T follicular helper cell (primary cell): ENCODE data around the gene PHF2.

Experiments used
- DNase-seq: peaks from one replicate; pipeline ENCODE4 v3.0.0-alpha.2; 2020; ENCODE audit warnings: low read depth

The PHF2 gene

GRCh38 chr9:93630806-93631411 is 54.5 kb downstream of the PHF2 start:
- DNase-seq, result no peak

- DNase-seq, result no peak
Observed at GRCh38 chr9:93633492-93634221, 57.3 kb downstream of the PHF2 start.

DNA sequence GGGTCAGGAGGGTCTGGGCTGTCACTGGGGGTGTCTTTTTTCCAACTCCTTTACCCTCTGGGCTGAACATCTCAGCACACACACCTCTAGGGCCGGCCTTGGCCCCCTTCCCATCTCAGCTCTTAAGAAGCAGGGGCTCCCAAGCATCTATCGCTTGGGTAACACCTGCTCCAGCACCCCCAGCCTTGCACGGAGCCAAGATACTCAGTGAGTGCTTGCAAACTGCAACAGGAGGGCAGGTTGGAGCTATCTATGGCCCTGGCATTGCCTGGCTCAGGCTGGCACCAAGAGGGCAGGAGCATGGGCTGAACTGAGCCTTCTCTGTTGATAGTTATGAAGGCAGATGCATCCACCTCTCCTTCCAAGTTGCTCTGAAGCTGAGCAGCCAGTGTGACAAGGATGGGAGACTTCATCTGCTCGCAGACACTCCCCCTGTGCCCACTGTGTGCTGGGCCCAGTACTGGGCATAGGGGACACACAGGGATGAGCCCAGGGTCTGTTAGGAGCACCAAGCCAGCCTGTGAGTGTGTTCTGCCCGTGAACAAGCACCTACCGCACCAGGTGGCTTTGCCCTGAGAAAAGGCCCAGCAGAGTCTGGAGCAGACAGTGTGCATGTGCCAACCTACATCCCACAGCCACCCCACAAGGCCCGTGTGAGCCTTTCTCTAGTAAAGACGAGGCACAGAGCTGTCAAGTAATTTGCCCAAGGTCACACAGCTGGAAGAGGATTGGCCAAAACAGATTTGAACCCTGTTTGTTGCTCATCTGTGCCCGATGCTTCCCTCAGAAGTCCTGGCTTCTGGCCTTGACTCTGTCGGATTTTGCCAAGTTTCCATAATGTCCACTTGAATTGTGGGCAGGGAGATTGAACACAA is 58.2 kb downstream of the PHF2 start:
- DNase-seq, result no peak

- no peak for DNase-seq
Observed at GRCh38 chr9:93635186-93636107, 59.1 kb downstream of the PHF2 start.

GRCh38 chr9:93636172-93636661 is 59.8 kb downstream of the PHF2 start:
- no peak for DNase-seq

GRCh38 chr9:93636667-93637066 is 60.3 kb downstream of the PHF2 start:
- DNase-seq, result no peak

DNA sequence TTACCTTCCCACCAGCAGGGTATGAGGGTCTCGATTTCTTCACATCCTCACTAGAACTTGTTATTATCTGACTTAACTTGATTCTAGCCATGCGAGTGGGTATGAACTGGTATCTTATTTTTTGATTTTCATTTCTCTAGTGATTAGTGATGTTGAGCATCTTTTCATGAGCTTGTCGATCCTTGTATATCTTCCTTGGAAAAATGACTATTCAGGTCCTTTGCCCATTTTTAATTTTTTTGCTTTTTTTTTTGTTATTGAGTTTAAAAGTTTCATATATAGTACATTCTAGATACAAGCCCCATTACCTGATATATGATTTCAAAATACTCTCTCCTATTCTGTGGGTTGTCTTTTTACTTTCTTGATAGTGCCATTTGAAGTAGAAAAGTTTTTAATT is 61.5 kb downstream of the PHF2 start:
- no peak for DNase-seq

DNA sequence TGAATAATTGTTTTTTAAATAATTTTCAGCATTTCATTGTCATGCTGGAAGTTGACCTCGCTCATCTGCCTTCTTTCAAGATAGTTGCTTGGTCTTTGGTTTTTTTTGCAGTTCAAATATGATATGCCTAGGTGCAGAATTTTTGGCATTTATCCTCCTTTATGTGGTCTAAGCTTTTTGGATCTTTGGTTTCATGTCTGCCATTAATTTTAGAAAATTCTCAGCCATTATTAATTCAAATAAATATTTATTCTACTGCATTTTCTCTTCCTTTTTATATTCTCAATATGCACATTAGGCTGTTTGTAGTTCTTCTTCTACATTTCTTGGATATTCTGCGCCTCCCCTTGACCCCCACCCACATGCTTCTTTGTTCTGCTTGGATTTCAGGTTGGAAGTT is 63.6 kb downstream of the PHF2 start:
- no peak for DNase-seq

- DNase-seq, result no peak
Observed at GRCh38 chr9:93642961-93643360, 66.6 kb downstream of the PHF2 start.

DNA sequence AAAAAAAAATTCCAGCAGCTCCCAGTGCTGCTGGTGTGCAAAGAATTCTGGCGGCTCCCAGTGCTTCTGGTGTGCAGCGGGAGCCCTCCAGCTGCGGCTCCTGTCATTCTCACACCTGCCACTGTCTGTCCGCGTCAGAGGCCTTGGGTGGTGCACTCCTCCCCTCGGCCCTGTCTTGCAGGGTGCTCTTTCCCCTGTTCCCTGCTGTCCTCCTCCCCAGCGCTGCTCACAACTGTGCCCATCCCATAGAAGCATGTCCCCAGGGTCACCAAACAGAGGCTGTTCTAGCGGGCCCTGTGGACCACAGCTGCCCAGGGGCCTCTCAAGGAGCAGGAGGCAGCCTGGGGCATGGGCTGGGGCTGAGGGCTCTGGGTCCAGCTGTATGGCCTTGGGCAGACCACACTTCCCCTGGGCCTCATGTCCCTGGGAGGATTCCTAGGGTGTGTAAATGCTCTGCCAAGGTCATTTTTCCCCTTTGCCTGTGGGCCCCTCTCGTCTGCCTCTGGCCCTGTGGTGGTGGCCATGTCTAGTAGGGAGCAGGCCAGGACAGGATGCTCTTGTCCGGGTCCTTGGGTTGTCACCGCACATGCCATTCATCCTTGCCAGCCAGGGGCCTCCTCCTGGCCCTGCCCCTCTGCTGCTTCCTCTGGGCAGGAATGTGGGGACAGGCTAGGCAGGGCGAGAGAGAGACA is 68.2 kb downstream of the PHF2 start:
- no peak for DNase-seq

GRCh38 chr9:93645149-93645889 is 68.9 kb downstream of the PHF2 start:
- DNase-seq, result no peak

DNA sequence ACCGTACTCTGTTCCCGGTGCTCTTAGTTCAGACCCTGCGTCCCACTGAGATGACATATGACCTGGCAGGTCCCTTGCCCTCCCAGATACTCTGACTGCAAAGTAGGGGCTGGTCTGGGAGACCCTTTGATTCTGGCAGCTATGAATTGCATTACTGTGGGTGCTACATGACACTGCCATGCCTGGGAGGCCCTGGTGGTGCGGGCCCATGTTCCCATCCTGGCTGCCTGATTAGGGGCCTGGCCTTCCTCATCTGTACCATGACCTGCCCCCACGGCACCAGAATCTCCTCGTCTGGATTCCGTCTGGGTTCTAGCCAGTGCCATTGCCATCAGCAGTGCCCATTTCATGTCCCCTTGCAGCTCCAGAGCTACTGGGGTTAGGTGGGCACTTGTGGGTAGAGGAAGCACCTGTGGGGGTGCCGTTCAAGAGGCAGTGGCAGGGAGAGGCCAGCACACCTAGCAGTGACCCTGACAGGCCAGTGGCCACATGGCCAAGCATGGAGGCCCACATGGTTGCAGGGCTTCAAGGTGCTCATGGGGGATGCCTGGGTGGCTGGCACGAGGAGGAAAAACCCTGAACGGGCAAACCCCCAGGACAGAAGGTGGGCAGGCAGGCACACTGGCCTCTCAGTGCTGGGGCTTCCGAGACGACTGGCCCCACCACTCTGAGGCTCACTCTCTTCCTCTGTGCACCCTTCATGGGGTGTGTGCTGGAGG is 69.7 kb downstream of the PHF2 start:
- DNase-seq, result no peak

DNA sequence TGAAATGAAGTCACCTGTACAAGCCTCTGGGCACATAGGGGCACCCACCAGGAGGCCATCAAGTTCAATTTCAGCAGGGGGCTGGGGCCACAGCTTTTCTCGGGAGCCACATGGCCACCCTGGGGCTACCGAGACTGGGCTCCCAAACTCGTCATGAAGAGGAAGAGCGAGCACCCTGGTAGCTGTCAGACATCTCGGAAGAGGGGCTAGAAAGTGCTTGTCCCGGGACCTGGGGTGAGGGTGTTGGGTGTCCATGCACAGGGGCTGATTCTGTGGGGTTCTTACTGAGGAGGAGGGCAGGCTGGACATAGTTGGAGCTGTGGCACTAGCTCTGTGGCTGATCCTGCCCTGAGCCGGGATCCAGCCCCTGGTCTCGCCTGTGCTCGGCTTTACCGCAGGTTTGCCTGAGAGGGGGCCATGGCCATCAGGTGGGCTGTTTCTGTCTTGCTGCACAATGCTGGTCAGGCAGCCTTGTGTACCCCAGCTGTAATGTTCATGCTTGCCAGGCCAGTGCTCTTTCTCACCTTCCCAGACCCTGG is 70.3 kb downstream of the PHF2 start:
- no peak for DNase-seq

GRCh38 chr9:93648181-93648580 is 71.8 kb downstream of the PHF2 start:
- DNase-seq, result no peak

DNA sequence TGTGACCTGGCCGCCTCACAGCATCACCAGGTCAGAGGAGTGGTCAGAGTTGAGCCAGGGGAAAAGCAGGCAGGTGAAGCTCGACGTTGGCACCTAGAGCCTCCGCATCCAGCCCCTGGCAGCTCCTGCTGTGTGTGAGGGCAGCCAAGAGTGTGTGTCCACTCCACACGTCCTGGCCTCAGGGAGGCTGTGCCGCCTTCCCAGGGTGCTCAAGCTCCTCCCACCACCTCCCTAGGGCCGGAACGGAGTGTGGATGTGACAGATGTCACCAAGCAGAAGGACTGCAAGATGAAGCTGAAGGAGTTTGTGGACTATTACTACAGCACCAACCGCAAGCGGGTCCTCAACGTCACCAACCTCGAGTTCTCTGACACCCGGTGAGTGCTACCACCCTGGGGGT is 72.5 kb downstream of the PHF2 start:
- no peak for DNase-seq

- DNase-seq, result no peak
Observed at GRCh38 chr9:93649610-93650261, 73.4 kb downstream of the PHF2 start.

DNA sequence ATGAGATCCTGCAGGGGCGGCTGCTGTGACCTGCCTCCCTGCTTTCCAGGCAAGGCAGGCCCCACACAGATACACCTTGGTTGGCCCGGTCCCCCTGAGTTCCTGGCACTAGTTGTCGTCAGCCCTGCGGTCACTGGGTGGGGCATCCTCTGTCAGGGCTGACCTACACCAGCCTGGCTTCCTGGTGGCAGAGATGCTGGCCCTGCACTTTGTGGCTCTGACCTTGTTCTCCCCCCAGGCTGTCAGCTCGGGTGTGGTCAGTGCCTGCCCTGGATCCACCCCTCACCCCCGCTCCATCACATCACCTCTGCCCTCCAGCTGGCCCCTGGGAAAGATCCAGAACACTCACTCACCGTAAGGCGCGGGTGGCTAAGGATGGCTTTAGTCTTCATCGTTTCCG is 74.1 kb downstream of the PHF2 start:
- no peak for DNase-seq

GRCh38 chr9:93651521-93651950 is 75.2 kb downstream of the PHF2 start:
- no peak for DNase-seq
